ENCODE measurements around the gene TEN1. TPM values are rescaled to one million over a fixed set of nuclear protein-coding genes. Genes with fewer than 3 reads are reported as not detected.
"Not testable (repeated sequence)": the region's sequence is repeated elsewhere in the genome, so short reads cannot be mapped to it uniquely, and the experiment has no call there.

TEN1 gene
- total RNA-seq, 4 donors from 2014 or later = 20.0 to 43.6 (median 26.9) TPM

- H3K27ac ChIP-seq = no peak overlapping the region
- no peaks in the 10 kb centered on the region for H3K27me3 ChIP-seq
- no peak for TF ChIP-seq CTCF (IDR thresholded peaks at IDR 0.05)
- TF ChIP-seq POLR2AphosphoS5 (IDR thresholded peaks at IDR 0.05) = no peak
- no peak for TF ChIP-seq EP300 (IDR thresholded peaks at IDR 0.05)
- no peak for TF ChIP-seq POLR2A (IDR thresholded peaks at IDR 0.05)
- peaks cover 97% of the 10 kb centered on the region for H3K36me3 ChIP-seq
- H3K9me3 ChIP-seq = no peaks in the 10 kb centered on the region
- H3K4me3 ChIP-seq = no peak overlapping the region
- no peak for DNase-seq (ENCODE audit: low spot score in 2 of 2)
- WGBS = 93% methylated on average over 6 of the region's 6 CpGs
- no peaks in the 10 kb centered on the region for H3K4me1 ChIP-seq
Observed at GRCh38 chr17:75950421-75950820, 28.6 kb upstream of the TEN1 start.

- WGBS = 81% methylated on average over 8 of the region's 8 CpGs
- Histone ChIP-seq H3K4me1 (no peaks in the 10 kb centered on the region), H3K4me3 (no peak overlapping the region), H3K27me3 (no peaks in the 10 kb centered on the region), H3K36me3 (peaks cover 98% of the 10 kb centered on the region), H3K27ac (no peak overlapping the region), H3K9me3 (no peaks in the 10 kb centered on the region)
- DNase-seq (ENCODE audit: low spot score in 2 of 2) = peak in 1 of 2 donors; percentile 31
- no peak for TF ChIP-seq CTCF (IDR thresholded peaks at IDR 0.05)
- no peak for TF ChIP-seq POLR2AphosphoS5 (IDR thresholded peaks at IDR 0.05)
Observed at GRCh38 chr17:75950855-75951554, 28.0 kb upstream of the TEN1 start.

GRCh38 chr17:75959051-75959838 lies 19.8 kb upstream of the TEN1 start:
- H3K4me1 ChIP-seq = peaks cover 8% of the 10 kb centered on the region
- 70% methylated on average over 8 of the region's 8 CpGs for WGBS
- no peaks in the 10 kb centered on the region for H3K27me3 ChIP-seq
- TF ChIP-seq CTCF (IDR thresholded peaks at IDR 0.05) = no peak
- no peak for TF ChIP-seq POLR2AphosphoS5 (IDR thresholded peaks at IDR 0.05)
- TF ChIP-seq EP300 (IDR thresholded peaks at IDR 0.05) = no peak
- no peak for TF ChIP-seq POLR2A (IDR thresholded peaks at IDR 0.05)
- no peak for DNase-seq (ENCODE audit: low spot score in 2 of 2)
- peaks cover 32% of the 10 kb centered on the region for H3K36me3 ChIP-seq
- no peak overlapping the region for H3K27ac ChIP-seq
- H3K4me3 ChIP-seq = no peak overlapping the region
- H3K9me3 ChIP-seq = no peaks in the 10 kb centered on the region

- no peak for TF ChIP-seq CTCF (IDR thresholded peaks at IDR 0.05)
- TF ChIP-seq EP300 (IDR thresholded peaks at IDR 0.05) = no peak
- TF ChIP-seq POLR2AphosphoS5 (IDR thresholded peaks at IDR 0.05) = no peak
- no peak for TF ChIP-seq POLR2A (IDR thresholded peaks at IDR 0.05)
- Histone ChIP-seq H3K36me3 (peaks cover 27% of the 10 kb centered on the region), H3K27ac (no peak overlapping the region), H3K4me3 (no peak overlapping the region), H3K4me1 (peaks cover 8% of the 10 kb centered on the region), H3K27me3 (no peaks in the 10 kb centered on the region), H3K9me3 (no peaks in the 10 kb centered on the region)
- 97% methylated on average over 11 of the region's 11 CpGs for WGBS
- no peak for DNase-seq (ENCODE audit: low spot score in 2 of 2)
Observed at GRCh38 chr17:75959839-75960511, 19.1 kb upstream of the TEN1 start.

GRCh38 chr17:75965468-75965867 lies 13.6 kb upstream of the TEN1 start:
- TF ChIP-seq CTCF (IDR thresholded peaks at IDR 0.05) = no peak
- no peak for TF ChIP-seq EP300 (IDR thresholded peaks at IDR 0.05)
- TF ChIP-seq POLR2AphosphoS5 (IDR thresholded peaks at IDR 0.05) = no peak
- TF ChIP-seq POLR2A (IDR thresholded peaks at IDR 0.05) = no peak
- Histone ChIP-seq H3K4me3 (no peak overlapping the region), H3K27ac (no peak overlapping the region), H3K36me3 (peaks cover 9% of the 10 kb centered on the region), H3K9me3 (no peaks in the 10 kb centered on the region), H3K27me3 (no peaks in the 10 kb centered on the region), H3K4me1 (peaks cover 12% of the 10 kb centered on the region)
- WGBS = 66% methylated on average over 6 of the region's 6 CpGs
- no peak for DNase-seq (ENCODE audit: low spot score in 2 of 2)

- Histone ChIP-seq H3K4me1 (peaks cover 11% of the 10 kb centered on the region), H3K36me3 (peaks cover 27% of the 10 kb centered on the region)
- H3K27me3 ChIP-seq; H3K27ac ChIP-seq; H3K9me3 ChIP-seq; H3K4me3 ChIP-seq; DNase-seq (ENCODE audit: low spot score in 2 of 2): not testable (repeated sequence)
- WGBS = 89% methylated on average over 10 of the region's 10 CpGs
Observed at GRCh38 chr17:75969044-75969443, 10.0 kb upstream of the TEN1 start.
